Ovary (tissue), 3 donors: ENCODE results near the gene CLCN2.

ENCODE experiments used
- CTCF ChIP-seq, 3 donors: fragments of 450-650 bp in 2 of 3; fragments of 200-600 bp in 1 of 3; IDR thresholded peaks; one replicate each; pipeline versions ENCODE4 v1.5.1 to v1.8.0; 2016 to 2022; ENCODE audit warnings: antibody characterized with exemption in 3 of 3, mild to moderate bottlenecking in 1 of 3
- POLR2A ChIP-seq: fragments of 450-650 bp; IDR thresholded peaks from one replicate; pipeline ENCODE4 v1.6.1; 2017; ENCODE audit warnings: antibody characterized with exemption, mild to moderate bottlenecking, moderate library complexity
- donor health status: DM: no; HTN: no; CAD: no.

GRCh38 chr3:184368116-184368515 is 6.7 kb upstream of the CLCN2 start:
- TF ChIP-seq CTCF (IDR thresholded peaks at IDR 0.05) (no peak), POLR2A (no peak)
